ENCODE results near the gene ADAM33. TPM values are rescaled to one million over a fixed set of nuclear protein-coding genes. Genes with fewer than 3 reads are reported as not detected.

ADAM33 gene
- total and polyA plus RNA-seq, 2 of the 8 experiments (the other 6 are each of a cell fraction or from before 2014, with no cell fraction given), result 4.2 to 6.0 TPM

DNA sequence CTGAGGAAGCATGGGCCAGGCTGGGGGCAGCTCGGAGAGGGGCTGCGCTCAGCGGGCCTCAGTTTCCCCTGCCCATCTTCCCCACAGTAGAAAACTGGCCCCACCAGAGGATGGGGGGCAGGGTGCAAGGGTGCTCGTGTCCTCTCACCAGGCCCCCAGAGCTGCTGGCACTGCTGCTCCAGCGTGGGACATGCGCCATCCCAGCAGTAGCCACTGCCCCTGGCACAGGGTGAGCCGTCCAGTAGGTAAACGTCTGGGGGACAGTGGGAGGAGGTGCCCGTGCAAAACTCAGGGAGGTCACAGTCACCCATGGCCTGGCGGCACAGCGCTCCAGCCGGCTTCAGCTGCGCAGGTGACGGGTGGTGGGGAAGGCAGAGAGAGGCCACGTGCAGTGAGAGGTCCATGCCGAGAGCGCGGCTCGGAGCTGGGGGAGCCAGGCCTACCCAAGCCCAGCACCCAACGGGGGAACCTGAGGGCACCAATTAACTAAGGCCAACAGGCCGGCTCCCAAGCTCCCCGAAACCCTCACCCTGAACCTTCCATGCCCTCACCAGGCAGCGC lies 9.7 kb downstream of the ADAM33 start:
- Histone ChIP-seq H2BK15ac (ENCODE audit: low read length) (peak overlapping the region; percentile 81; the same call in 1 of the 2 replicates), H3K36me3 (ENCODE audit: control insufficient read depth in 2 of 4, insufficient read depth in 4 of 4, low read length in 3 of 4) (no peaks in the 10 kb centered on the region), H3K56ac (replicated peaks; ENCODE audit: insufficient read length, low read depth, low read length) (no peak overlapping the region), H3K18ac (ENCODE audit: extremely low read depth, low read length) (peak overlapping the region; percentile 71), H3K79me2 (ENCODE audit: control insufficient read depth in 1 of 2, insufficient read depth in 2 of 2, low read length in 2 of 2) (no peaks in the 10 kb centered on the region), H2AFZ (ENCODE audit: low read length) (no peak overlapping the region; the same call in 1 of the 2 replicates), H2AK5ac (ENCODE audit: low read depth, low read length) (no peak overlapping the region), H3K14ac (ENCODE audit: insufficient read length) (no peak overlapping the region), H2BK12ac (ENCODE audit: low read depth, low read length) (peak overlapping the region; percentile 60), H3K27me3 (replicated peaks in 1 of 4; ENCODE audit: control insufficient read depth in 3 of 4, extremely low read depth in 1 of 4, insufficient read depth in 3 of 4, low read length in 3 of 4) (peaks cover 6 to 25% (median 19%) of the 10 kb centered on the region in 4 experiments; a peak in 6 of 7 replicates), H4K5ac (ENCODE audit: insufficient read length, low read depth, low read length) (no peak overlapping the region), H3K4me3 (ENCODE audit: extremely low read depth in 1 of 4, insufficient read depth in 2 of 4, low read depth in 3 of 4, low read length in 4 of 4) (peak overlapping the region; percentile 28 to 56 (median 35)), H3K4me1 (replicated peaks in 1 of 4; ENCODE audit: control insufficient read depth in 3 of 4, insufficient read depth in 4 of 4, low read length in 3 of 4) (peaks cover 0 to 13% (median 4%) of the 10 kb centered on the region in 4 experiments; a peak in 4 of 7 replicates), H3K79me1 (ENCODE audit: low read depth, low read length) (no peaks in the 10 kb centered on the region), H4K20me1 (replicated peaks in 1 of 2; ENCODE audit: control insufficient read depth in 1 of 2, insufficient read depth in 2 of 2, low read length in 2 of 2) (peaks cover 0 to 3% of the 10 kb centered on the region in 2 experiments), H3K27ac (ENCODE audit: low read depth, low read length) (no peak overlapping the region), H3K4me2 (ENCODE audit: insufficient read depth in 1 of 2, low read depth in 2 of 2, low read length in 2 of 2) (peak overlapping the region; percentile 74 to 81), H2BK20ac (ENCODE audit: low read length) (no peak overlapping the region), H3K4ac (replicated peaks; ENCODE audit: insufficient read length, low read depth, low read length) (no peak overlapping the region), H2BK120ac (replicated peaks; ENCODE audit: low read depth, low read length) (no peak overlapping the region), H3K23ac (ENCODE audit: insufficient read length) (no peak overlapping the region), H2BK5ac (ENCODE audit: low read depth, low read length) (no peak overlapping the region), H4K8ac (ENCODE audit: extremely low read depth, insufficient read depth, low read length) (peak overlapping the region; percentile 87), H3K9me3 (ENCODE audit: insufficient read depth in 2 of 2, low read depth in 1 of 2, low read length in 1 of 2) (no peaks in the 10 kb centered on the region), H4K91ac (replicated peaks; ENCODE audit: insufficient read length, low read length) (no peak overlapping the region), H3K9ac (replicated peaks in 1 of 4; ENCODE audit: extremely low read depth in 1 of 4, low read depth in 3 of 4, low read length in 3 of 4) (no peak overlapping the region), H3K23me2 (ENCODE audit: low read depth, low read length) (peaks cover 9% of the 10 kb centered on the region; the same call in 1 of the 2 replicates)
- TF ChIP-seq, protein P1, sequence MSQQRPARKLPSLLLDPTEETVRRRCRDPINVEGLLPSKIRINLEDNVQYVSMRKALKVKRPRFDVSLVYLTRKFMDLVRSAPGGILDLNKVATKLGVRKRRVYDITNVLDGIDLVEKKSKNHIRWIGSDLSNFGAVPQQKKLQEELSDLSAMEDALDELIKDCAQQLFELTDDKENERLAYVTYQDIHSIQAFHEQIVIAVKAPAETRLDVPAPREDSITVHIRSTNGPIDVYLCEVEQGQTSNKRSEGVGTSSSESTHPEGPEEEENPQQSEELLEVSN (IDR thresholded peaks at IDR 0.05), result peak; percentile 79
- TF ChIP-seq, protein P2, sequence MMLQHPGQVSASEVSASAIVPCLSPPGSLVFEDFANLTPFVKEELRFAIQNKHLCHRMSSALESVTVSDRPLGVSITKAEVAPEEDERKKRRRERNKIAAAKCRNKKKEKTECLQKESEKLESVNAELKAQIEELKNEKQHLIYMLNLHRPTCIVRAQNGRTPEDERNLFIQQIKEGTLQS (IDR thresholded peaks at IDR 0.05; ENCODE audit: insufficient read depth, low read depth, low read length), result no peak
- TF ChIP-seq CREB1 (IDR thresholded peaks at IDR 0.05), result 0 out of 2 replicates have a peak, but pooled peaks have one; percentile 15
- TF ChIP-seq, protein P3, sequence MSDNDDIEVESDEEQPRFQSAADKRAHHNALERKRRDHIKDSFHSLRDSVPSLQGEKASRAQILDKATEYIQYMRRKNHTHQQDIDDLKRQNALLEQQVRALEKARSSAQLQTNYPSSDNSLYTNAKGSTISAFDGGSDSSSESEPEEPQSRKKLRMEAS (IDR thresholded peaks at IDR 0.05), result peak; percentile 88
- no peak for TF ChIP-seq TAF1 (IDR thresholded peaks at IDR 0.05; ENCODE audit: low read depth, low read length)
- no peak for TF ChIP-seq HDAC6 (IDR thresholded peaks at IDR 0.05; ENCODE audit: low read depth, low read length)
- no peak for TF ChIP-seq RAD21 (IDR thresholded peaks at IDR 0.05 in 1 of 2, conservative IDR thresholded peaks at IDR 0.05 in 1 of 2; ENCODE audit: low read depth in 2 of 2, low read length in 2 of 2)
- CTCF ChIA-PET (ENCODE audit: partially characterized antibody), result interaction anchor here (0.7 to 45.1 kb wide), 11 partner anchors 9 to 110 kb away, joined by 3 to 1432 read pairs (median 5); partner anchors contain the start of genes ADAM33, GFRA4, HSPA12B and SIGLEC1
- WGBS, 2 experiments (ENCODE audit: extremely low coverage in 1 of 2, insufficient coverage in 1 of 2, insufficient read length in 1 of 2, insufficient replicate concordance in 2 of 2, low coverage in 1 of 2, low lambda C conversion rate in 2 of 2, missing lambda C conversion rate in 1 of 2), result 54% methylated on average over 23 of the region's 23 CpGs; no CpG with 5 or more reads in 1 of the 2 experiments
- FAIRE-seq, result no peak
- no peak for DNase-seq (ENCODE audit: low read depth in 1 of 2, low spot score in 2 of 2)
- POLR2A ChIA-PET (ENCODE audit: partially characterized antibody), result interaction anchor here (1.1 to 1.3 kb wide), 2 partner anchors 9 to 11 kb away, joined by 3 read pairs; partner anchors contain the start of gene ADAM33

All from H1 (cell line).